Left lobe of liver (tissue), 2 donors: Measurements from ENCODE around the gene IQSEC2. TPM values are rescaled to one million over a fixed set of nuclear protein-coding genes. Genes with fewer than 3 reads are reported as not detected.
A peak's percentile ranks its signal among the peaks of the same experiment; 100 is the strongest.

Experiments
- ATAC-seq: fragments of 200-7000 bp; cut with Tn5 transposase; one replicate; pipeline ENCODE4 v1.9.1; 2020; ENCODE audit warnings: mild to moderate bottlenecking, moderate library complexity
- DNase-seq: peaks from one replicate; pipeline ENCODE4 v3.0.0-alpha.2; 2020; ENCODE audit warnings: low spot score
- total RNA-seq: library from RNA; stranded (reverse); gene quantifications from one replicate; pipeline ENCODE4 v1.2.1, GENCODE V29; 2021
- donor health status: DM: no; HTN: no; CAD: no; lungs with moderate emphysema.
- donor health status: DM: no; HTN: yes; CAD: no.

IQSEC2 gene
- 2.5 TPM for total RNA-seq

DNA sequence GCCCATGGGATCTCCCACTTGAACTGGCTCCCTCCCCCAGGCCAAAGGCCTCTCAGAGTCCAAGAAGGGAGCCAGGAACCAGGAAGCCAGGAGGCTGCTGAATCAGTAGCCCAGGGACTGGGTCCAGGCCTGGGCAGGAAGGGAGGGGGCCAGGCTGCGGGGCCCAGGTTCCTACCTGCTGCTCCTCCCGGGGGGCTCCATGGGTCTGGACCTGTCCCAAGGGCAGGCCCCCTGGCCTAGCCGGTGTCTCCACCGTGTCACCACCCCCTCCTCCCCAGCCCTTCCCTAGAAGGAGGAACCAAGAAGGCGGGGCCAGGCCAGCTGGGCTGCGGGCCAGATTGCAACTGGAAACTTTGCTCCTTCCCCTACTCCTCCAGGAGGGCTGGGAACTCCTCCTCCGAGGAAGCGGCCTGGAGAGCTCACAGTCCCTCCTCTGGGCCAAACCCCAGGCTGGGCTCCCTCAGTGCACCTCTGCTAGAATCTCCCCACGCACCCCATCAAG lies at the start of gene IQSEC2:
Gene IQSEC2 (minus strand): TSS at position 264 of the 502 bp plus-strand sequence.
- peak; percentile 73 for ATAC-seq
- DNase-seq, result peak; percentile 50

DNA sequence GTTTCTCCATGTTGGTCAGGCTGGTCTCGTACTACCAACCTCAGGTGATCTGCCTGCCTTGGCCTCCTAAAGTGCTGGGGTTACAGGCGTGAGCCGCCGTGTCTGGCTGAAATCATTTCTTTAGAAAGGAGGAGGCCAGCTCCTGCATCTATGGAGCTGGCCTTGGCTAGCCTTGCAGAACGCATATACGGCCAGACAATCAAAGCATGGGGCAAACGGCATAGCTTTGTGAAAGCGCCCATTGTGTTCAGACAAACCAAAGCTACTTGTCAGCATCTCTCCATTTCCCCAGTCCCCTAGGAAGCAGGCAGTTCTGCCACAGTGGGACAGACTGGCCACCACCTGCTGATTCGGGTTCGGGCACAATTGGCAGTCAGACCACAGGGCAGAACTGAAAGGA lies 48.9 kb upstream of the IQSEC2 start:
- ATAC-seq, result no peak
- no peak for DNase-seq

DNA sequence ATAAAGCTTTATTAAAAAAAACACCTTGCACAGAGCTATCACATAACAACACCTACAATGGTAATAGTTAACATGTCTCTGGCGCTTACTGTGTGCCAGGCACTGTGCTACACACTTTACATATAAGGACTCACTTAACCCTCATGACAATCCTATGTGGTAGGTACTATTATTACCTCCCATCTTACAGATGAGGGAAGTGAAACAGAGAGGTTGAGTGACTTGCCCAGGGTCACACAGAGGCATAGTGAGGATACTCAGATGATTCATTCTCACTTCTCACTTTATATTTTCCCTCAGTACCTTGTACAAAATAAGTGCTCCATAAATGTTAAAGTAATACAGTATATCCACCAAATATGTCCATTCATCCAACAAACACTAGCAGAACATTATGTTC lies 43.4 kb upstream of the IQSEC2 start:
- no peak for DNase-seq

DNA sequence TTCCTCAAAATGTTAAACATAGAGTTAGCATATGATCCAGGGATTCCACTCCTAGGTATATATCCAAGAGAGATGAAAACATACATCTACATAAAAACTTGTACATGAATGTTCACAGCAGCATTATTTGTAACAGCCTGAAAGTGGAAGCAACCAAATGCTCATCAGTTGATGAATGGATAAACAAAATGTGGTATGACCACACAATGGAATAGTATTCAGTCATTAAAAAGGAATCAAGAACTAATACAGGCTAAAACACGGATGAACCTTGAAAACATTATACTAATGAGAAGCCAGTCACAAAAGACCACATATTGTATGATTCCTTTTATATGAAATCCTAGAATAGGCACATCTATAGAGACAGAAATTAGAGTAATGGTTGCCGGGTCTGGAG lies 42.7 kb upstream of the IQSEC2 start:
- DNase-seq (no peak), ATAC-seq (no peak)

More for the DNA sequence above, 43.4 kb upstream of the IQSEC2 start:
- no peak for ATAC-seq

DNA sequence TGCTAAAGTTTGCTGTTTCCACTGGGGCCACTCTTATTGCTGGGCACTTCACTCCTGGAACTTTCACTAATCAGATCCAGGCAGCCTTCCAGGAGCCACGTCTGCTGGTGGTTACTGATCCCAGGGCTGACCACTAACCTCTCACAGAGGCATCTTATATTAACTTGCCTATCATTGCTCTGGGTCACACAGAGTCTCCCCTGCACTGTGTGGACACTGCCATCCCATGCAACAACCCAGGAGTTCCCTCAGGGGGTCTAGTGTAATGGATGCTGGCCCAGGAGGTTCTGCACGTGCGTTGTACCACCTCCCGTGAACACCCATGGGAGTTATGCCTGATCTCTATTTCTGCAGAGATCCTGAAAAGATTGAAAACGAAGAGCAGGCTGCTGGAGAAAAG lies 41.8 kb upstream of the IQSEC2 start:
- ATAC-seq (no peak), DNase-seq (no peak)

GRCh38 chrX:53321943-53322497 lies 40.6 kb upstream of the IQSEC2 start:
- ATAC-seq (no peak), DNase-seq (no peak)

- no peak for DNase-seq
- ATAC-seq, result peak; percentile 82
Measured at GRCh38 chrX:53321230-53321942, 40.0 kb upstream of the IQSEC2 start.

DNA sequence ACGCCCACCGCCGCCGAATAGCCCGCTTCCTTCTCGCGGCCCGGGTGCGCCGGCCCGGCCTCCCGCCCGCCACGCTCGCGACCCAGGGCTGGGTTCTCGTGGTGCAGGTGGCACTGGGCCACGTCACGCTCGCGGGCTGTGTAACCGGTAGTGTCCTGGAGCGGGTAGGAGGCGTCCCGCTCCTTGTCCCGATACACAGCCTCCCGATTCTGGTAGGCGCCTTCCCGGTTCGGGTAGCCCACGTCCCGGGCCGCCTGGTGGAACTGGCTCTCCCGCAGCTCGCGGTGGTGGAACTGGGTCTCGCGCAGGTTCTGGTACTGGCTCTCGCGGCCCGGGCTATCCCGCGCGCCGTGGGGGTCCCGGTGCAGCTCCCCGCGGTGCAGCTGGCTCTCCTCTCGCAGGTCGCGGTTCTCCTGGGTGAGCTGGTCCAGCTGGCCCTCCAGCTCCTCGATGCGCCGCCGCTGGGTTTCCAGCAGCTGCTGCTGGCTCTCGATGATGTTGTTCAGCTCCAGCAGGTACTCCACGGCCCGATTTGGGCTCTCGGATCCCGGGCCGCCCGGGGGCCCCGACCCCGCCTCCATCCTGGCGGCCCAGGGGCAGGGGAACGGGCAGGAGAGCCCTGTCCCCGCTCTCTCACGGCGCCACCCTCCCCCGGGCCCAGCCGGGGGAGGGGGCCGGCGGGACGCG lies 39.3 kb upstream of the IQSEC2 start:
- DNase-seq (no peak), ATAC-seq (peak; percentile 51)

- ATAC-seq, result no peak
- DNase-seq, result no peak
Measured at GRCh38 chrX:53319614-53320542, 38.5 kb upstream of the IQSEC2 start.

DNA sequence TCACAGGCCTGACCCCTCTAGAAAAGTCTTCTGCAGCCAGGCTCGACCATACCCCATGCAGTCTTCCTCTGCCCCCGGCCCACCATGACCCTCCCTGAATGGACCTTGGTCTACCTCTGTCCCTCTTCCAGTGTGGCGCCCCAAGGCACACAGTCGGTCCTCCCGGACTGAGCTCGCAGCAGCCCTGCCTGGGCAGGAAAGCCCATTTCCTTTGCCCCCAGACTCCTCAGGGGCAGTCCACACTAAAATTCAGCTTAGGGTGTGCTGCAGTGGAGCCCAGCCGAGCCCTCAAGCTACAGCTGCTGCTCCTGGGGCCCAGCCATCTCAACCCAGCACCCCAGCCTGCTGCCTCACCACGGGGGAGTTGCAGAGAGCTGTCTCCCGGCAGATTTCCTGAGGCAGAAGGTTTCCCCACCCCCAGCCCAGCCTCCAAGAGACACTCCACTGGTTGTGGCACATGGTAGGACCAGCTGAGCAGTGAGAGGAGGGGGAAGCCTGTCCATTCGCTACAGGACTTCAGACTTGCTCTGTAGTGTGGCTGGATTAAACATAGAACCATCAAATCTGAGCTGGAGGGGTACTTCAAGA lies 37.5 kb upstream of the IQSEC2 start:
- DNase-seq (no peak), ATAC-seq (no peak)

DNA sequence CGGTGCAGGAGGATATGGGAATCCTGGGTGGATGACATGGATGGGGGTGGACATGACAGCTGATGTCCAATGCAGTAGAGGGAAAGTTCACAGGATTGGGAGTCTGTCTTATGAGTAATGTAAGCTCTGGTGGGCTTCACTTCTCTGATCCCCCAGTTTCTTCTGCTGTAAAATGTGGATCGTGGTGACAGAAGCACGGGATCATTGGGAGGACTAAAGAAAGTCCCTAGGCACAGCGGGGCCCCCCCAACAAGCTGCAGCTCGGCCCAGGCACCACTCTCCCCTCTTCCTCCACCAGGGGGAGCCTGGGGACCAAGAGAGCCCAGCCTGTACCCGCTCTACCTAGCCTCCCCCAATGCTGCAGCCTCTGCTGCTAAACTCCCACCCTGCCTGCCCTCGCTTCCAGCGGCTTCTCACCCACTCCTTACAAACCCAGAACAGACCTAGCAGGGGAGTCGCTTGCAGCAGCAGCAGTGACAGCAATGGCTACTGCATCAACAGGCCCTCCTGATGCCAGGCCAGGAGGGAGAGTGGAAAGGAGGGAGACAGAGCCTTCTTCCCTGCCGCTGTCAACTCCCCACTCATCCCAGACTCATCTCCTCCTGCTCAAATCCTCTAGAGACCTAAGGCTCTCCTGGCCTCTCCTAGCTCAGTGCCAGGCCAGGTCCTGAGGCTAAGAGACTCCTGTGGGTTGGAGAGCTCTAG lies 36.1 kb upstream of the IQSEC2 start:
- DNase-seq, result peak; percentile 55
- ATAC-seq, result peak; percentile 77

GRCh38 chrX:53316860-53317237 lies 35.5 kb upstream of the IQSEC2 start:
- no peak for ATAC-seq

GRCh38 chrX:53316111-53316859 lies 34.9 kb upstream of the IQSEC2 start:
- no peak for DNase-seq
- ATAC-seq, result no peak

More at GRCh38 chrX:53316860-53317237, 35.5 kb upstream of the IQSEC2 start:
- DNase-seq, result no peak

- no peak for ATAC-seq
Measured at GRCh38 chrX:53313728-53314105, 32.3 kb upstream of the IQSEC2 start.

DNA sequence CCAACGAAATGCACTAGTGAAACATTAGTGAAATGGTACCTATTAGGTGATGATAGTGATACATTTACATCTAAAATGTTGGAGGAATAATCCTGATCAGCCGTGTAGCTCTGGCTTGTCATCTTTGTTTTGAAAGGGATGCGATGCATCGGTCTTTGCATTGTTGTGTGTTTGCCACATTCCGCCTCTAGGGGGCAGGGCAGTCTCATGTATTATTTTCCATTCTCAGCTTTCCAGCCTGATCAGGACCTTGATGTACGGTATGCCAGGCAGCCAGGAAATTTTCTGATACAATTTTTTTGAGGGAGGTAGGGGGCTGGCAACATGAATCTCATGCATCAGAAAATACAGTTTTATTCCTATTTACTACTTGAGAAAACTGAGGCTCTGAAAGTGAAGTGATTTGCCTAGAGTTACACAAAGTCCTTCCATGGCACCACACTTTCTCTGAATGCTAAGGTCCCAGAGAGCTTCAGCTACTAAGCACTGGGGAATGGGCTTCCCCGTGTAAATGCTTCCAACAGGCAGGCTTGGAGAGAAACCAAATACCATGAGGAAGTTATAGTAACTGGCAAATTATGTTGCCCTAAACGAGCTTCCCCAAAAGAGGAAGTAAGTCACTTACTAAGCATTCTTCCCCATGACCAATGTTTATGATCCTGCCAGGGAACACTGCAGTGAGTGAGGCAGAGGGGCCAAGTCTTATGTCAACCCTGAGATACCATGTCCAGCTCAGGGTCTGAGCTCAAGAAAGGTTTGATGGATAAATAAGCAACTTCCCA lies 31.8 kb upstream of the IQSEC2 start:
- DNase-seq (peak; percentile 48), ATAC-seq (peak; percentile 89)

More at GRCh38 chrX:53313728-53314105, 32.3 kb upstream of the IQSEC2 start:
- DNase-seq, result no peak

- no peak for ATAC-seq
Measured at GRCh38 chrX:53309837-53310236, 28.5 kb upstream of the IQSEC2 start.

GRCh38 chrX:53308836-53309235 lies 27.5 kb upstream of the IQSEC2 start:
- DNase-seq, result no peak
- no peak for ATAC-seq

More at GRCh38 chrX:53309837-53310236, 28.5 kb upstream of the IQSEC2 start:
- DNase-seq, result no peak
